OCI-LY1 (cell line): Measurements from ENCODE around the gene PCSK4.
"Not testable (repeated sequence)": the region's sequence is repeated elsewhere in the genome, so short reads cannot be mapped to it uniquely, and the experiment has no call there.

Experiments used
- H2AFZ ChIP-seq: fragments of 200-600 bp; sonication (generic), shearing (Covaris generic); 2 replicates; pipeline ENCODE4 v1.6.0; 2014; ENCODE audit warnings: antibody characterized with exemption, mild to moderate bottlenecking, low read length
- H3F3A ChIP-seq: fragments of 200-600 bp; sonication (generic), shearing (Covaris generic); 2 replicates; pipeline ENCODE4 v1.6.0; 2014; ENCODE audit warnings: mild to moderate bottlenecking, antibody characterized with exemption, low read length, moderate library complexity; ENCODE audit not compliant: insufficient read depth
- H3K27ac ChIP-seq: fragments of 200-600 bp; sonication (generic); 2 replicates; pipeline ENCODE4 v1.5.1; 2014; ENCODE audit warnings: low read length, mixed run types, mild to moderate bottlenecking, low read depth; ENCODE audit not compliant: poor library complexity, severe bottlenecking
- H3K27me3 ChIP-seq: fragments of 200-600 bp; sonication (generic); 2 replicates; pipeline ENCODE4 v1.6.0; 2014; ENCODE audit warnings: antibody characterized with exemption, mild to moderate bottlenecking, low read length, moderate library complexity; ENCODE audit not compliant: insufficient read depth
- H3K36me3 ChIP-seq: fragments of 200-600 bp; sonication (generic); 2 replicates; pipeline ENCODE4 v1.6.1; 2014; ENCODE audit warnings: mild to moderate bottlenecking, antibody characterized with exemption, low read length, moderate library complexity, mixed read lengths; ENCODE audit not compliant: insufficient read depth
- H3K4me1 ChIP-seq: fragments of 200-600 bp; sonication (generic); 2 replicates; pipeline ENCODE4 v1.5.1; 2014; ENCODE audit warnings: mild to moderate bottlenecking, low read length, moderate library complexity; ENCODE audit not compliant: insufficient read depth, severe bottlenecking
- H3K4me2 ChIP-seq: fragments of 200-600 bp; sonication (generic), shearing (Covaris generic); 2 replicates; pipeline ENCODE4 v1.6.1; 2014; ENCODE audit warnings: low read length
- H3K4me3 ChIP-seq: fragments of 200-600 bp; sonication (generic); 2 replicates; pipeline ENCODE4 v1.5.1; 2014; ENCODE audit warnings: low read length, low read depth, mild to moderate bottlenecking, mixed read lengths; ENCODE audit not compliant: poor library complexity, severe bottlenecking
- H3K79me2 ChIP-seq: fragments of 200-600 bp; shearing (Covaris generic); 2 replicates; pipeline ENCODE4 v1.6.1; 2016; ENCODE audit warnings: mixed run types, low read length, mixed read lengths; ENCODE audit not compliant: insufficient read depth
- H3K9ac ChIP-seq: fragments of 200-600 bp; sonication (generic), shearing (Covaris generic); 2 replicates; pipeline ENCODE4 v1.6.1; 2014; ENCODE audit warnings: mild to moderate bottlenecking, low read length, mixed read lengths
- H3K9me2 ChIP-seq: fragments of 200-600 bp; sonication (generic), shearing (Covaris generic); 2 replicates; pipeline ENCODE4 v1.6.1; 2014; ENCODE audit warnings: low read depth, mild to moderate bottlenecking, low read length, mixed read lengths
- H3K9me3 ChIP-seq: fragments of 200-600 bp; shearing (Covaris generic); 2 replicates; pipeline ENCODE4 v1.6.1; 2014; ENCODE audit warnings: low read length, mixed read lengths
- H4K20me1 ChIP-seq: fragments of 200-600 bp; sonication (generic), shearing (Covaris generic); 2 replicates; pipeline ENCODE4 v1.6.0; 2016; ENCODE audit warnings: mild to moderate bottlenecking, low read length; ENCODE audit not compliant: insufficient read depth
- EZH2 ChIP-seq: fragments of 200-600 bp; sonication (generic), shearing (Covaris generic); IDR thresholded peaks from 2 replicates; pipeline ENCODE4 v1.8.0; 2017; ENCODE audit warnings: borderline replicate concordance, mixed run types, mild to moderate bottlenecking, antibody characterized with exemption, low read length, moderate library complexity, mixed read lengths
- TF ChIP-seq, protein P1 (sequence below): fragments of 200-600 bp; sonication (generic), shearing (Covaris generic); IDR thresholded peaks from 2 replicates; pipeline ENCODE4 v1.5.1; 2017; ENCODE audit warnings: mild to moderate bottlenecking, antibody characterized with exemption, low read length, moderate library complexity, mixed read lengths

Gene PCSK4

GRCh38 chr19:1521636-1522035 is 31.5 kb upstream of the PCSK4 start:
- Histone ChIP-seq H3K27me3 (no peaks in the 10 kb centered on the region; the same call in 1 of the 2 replicates), H4K20me1 (no peaks in the 10 kb centered on the region), H2AFZ (no peak overlapping the region), H3K9me2 (no peaks in the 10 kb centered on the region), H3F3A (no peaks in the 10 kb centered on the region), H3K9me3 (no peaks in the 10 kb centered on the region), H3K4me3 (no peak overlapping the region), H3K27ac (no peak overlapping the region), H3K4me2 (no peak overlapping the region), H3K4me1 (no peaks in the 10 kb centered on the region), H3K79me2 (no peaks in the 10 kb centered on the region), H3K9ac (no peak overlapping the region), H3K36me3 (no peaks in the 10 kb centered on the region)
- TF ChIP-seq, protein P1, sequence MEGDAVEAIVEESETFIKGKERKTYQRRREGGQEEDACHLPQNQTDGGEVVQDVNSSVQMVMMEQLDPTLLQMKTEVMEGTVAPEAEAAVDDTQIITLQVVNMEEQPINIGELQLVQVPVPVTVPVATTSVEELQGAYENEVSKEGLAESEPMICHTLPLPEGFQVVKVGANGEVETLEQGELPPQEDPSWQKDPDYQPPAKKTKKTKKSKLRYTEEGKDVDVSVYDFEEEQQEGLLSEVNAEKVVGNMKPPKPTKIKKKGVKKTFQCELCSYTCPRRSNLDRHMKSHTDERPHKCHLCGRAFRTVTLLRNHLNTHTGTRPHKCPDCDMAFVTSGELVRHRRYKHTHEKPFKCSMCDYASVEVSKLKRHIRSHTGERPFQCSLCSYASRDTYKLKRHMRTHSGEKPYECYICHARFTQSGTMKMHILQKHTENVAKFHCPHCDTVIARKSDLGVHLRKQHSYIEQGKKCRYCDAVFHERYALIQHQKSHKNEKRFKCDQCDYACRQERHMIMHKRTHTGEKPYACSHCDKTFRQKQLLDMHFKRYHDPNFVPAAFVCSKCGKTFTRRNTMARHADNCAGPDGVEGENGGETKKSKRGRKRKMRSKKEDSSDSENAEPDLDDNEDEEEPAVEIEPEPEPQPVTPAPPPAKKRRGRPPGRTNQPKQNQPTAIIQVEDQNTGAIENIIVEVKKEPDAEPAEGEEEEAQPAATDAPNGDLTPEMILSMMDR, result no peak
- no peak for TF ChIP-seq EZH2

- H3K9ac ChIP-seq, result no peak overlapping the region
- H3K79me2 ChIP-seq, result no peaks in the 10 kb centered on the region
- H3K36me3 ChIP-seq, result no peaks in the 10 kb centered on the region
- no peaks in the 10 kb centered on the region for H3K9me3 ChIP-seq
- no peak overlapping the region for H3K27ac ChIP-seq
- no peak overlapping the region for H3K4me3 ChIP-seq
- H4K20me1 ChIP-seq, result no peaks in the 10 kb centered on the region
- no peaks in the 10 kb centered on the region for H3F3A ChIP-seq
- H2AFZ ChIP-seq, result no peak overlapping the region
- no peak overlapping the region for H3K4me2 ChIP-seq
- TF ChIP-seq, protein P1, result no peak
- no peak for TF ChIP-seq EZH2
- no peaks in the 10 kb centered on the region for H3K9me2 ChIP-seq
- H3K4me1 ChIP-seq, result no peaks in the 10 kb centered on the region
- peaks cover 1% of the 10 kb centered on the region; the same call in 1 of the 2 replicates for H3K27me3 ChIP-seq
Observed at GRCh38 chr19:1520203-1520780, 30.1 kb upstream of the PCSK4 start.

DNA sequence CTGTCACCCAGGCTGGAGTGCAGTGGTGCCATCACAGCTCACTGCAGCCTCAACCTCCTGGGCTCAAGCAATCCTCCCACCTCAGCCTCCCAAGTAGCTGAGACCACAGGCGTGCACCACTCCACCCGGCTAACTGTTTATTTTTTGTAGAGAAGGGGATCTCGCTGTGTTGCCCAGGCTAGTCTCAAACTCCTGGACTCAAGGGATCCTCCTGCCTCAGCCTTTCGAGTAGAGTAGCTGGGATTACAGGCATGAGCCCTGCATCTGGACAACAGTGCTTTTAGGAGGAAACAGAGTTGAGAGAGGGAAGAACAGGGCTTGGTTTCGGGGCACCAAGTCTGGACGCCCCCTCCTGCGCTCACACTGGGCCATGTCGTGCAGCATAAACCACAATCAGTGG is 29.7 kb upstream of the PCSK4 start:
- H3K4me3 ChIP-seq, H3F3A ChIP-seq, H3K27ac ChIP-seq, H3K9me3 ChIP-seq, H3K4me1 ChIP-seq, H3K9me2 ChIP-seq, H3K79me2 ChIP-seq, H3K36me3 ChIP-seq, H3K9ac ChIP-seq, H3K4me2 ChIP-seq, H4K20me1 ChIP-seq, H3K27me3 ChIP-seq, H2AFZ ChIP-seq: not testable (repeated sequence)

- no peaks in the 10 kb centered on the region for H3K4me1 ChIP-seq
- H3K27me3 ChIP-seq, result peaks cover 8% of the 10 kb centered on the region; the same call in 1 of the 2 replicates
- no peak overlapping the region for H3K4me2 ChIP-seq
- H4K20me1 ChIP-seq, result no peaks in the 10 kb centered on the region
- H3K27ac ChIP-seq, result no peak overlapping the region
- no peak overlapping the region for H2AFZ ChIP-seq
- H3K9me3 ChIP-seq, result no peaks in the 10 kb centered on the region
- H3K4me3 ChIP-seq, result no peak overlapping the region
- H3F3A ChIP-seq, result no peaks in the 10 kb centered on the region
- H3K79me2 ChIP-seq, result no peaks in the 10 kb centered on the region
- H3K36me3 ChIP-seq, result no peaks in the 10 kb centered on the region
- no peaks in the 10 kb centered on the region for H3K9me2 ChIP-seq
- TF ChIP-seq EZH2, result no peak
- TF ChIP-seq, protein P1, result no peak
- no peak overlapping the region for H3K9ac ChIP-seq
Observed at GRCh38 chr19:1518471-1518870, 28.3 kb upstream of the PCSK4 start.
